D721Med (cell line): ENCODE measurements around the gene C13orf42.

Experiments
- DNase-seq: peaks from one replicate; pipeline ENCODE4 v3.0.0; 2011; ENCODE audit warnings: low spot score; ENCODE audit not compliant: insufficient read length
- FAIRE-seq: peaks from 2 replicates; lab custom pipeline; 2011; peaks lifted over from hg19 to GRCh38; lab: Jason Lieb, UNC
- CTCF ChIP-seq: IDR thresholded peaks from 2 replicates; pipeline ENCODE4 v1.5.1; 2012; ENCODE audit warnings: mild to moderate bottlenecking, control low read depth; ENCODE audit not compliant: insufficient read depth; ENCODE audit errors: missing control alignments

C13orf42 gene

GRCh38 chr13:51065372-51066090 is 45.5 kb downstream of the C13orf42 start:
- no peak for DNase-seq
- FAIRE-seq, result no peak

GRCh38 chr13:51064753-51065152 is 46.3 kb downstream of the C13orf42 start:
- no peak for DNase-seq
- no peak for TF ChIP-seq CTCF
- FAIRE-seq, result no peak

More at GRCh38 chr13:51065372-51066090, 45.5 kb downstream of the C13orf42 start:
- no peak for TF ChIP-seq CTCF

GRCh38 chr13:51063909-51064308 is 47.2 kb downstream of the C13orf42 start:
- DNase-seq (no peak), FAIRE-seq (no peak)
- TF ChIP-seq CTCF, result no peak

GRCh38 chr13:51058461-51059167 is 52.5 kb downstream of the C13orf42 start:
- DNase-seq (no peak), FAIRE-seq (no peak)
- no peak for TF ChIP-seq CTCF

GRCh38 chr13:51057906-51058305 is 53.2 kb downstream of the C13orf42 start:
- no peak for TF ChIP-seq CTCF
- no peak for FAIRE-seq
- DNase-seq, result no peak

- FAIRE-seq (no peak), DNase-seq (no peak)
- no peak for TF ChIP-seq CTCF
Measured at GRCh38 chr13:51057001-51057400, 54.1 kb downstream of the C13orf42 start.

GRCh38 chr13:51052581-51052980 is 58.5 kb downstream of the C13orf42 start:
- TF ChIP-seq CTCF, result no peak
- DNase-seq (no peak), FAIRE-seq (no peak)
